ENCODE results near the gene CEPT1. TPM values are rescaled to one million over a fixed set of nuclear protein-coding genes. Genes with fewer than 3 reads are reported as not detected.

Gene CEPT1
- total RNA-seq, 2 donors from 2014 or later, result 15.8 to 17.6 TPM

DNA sequence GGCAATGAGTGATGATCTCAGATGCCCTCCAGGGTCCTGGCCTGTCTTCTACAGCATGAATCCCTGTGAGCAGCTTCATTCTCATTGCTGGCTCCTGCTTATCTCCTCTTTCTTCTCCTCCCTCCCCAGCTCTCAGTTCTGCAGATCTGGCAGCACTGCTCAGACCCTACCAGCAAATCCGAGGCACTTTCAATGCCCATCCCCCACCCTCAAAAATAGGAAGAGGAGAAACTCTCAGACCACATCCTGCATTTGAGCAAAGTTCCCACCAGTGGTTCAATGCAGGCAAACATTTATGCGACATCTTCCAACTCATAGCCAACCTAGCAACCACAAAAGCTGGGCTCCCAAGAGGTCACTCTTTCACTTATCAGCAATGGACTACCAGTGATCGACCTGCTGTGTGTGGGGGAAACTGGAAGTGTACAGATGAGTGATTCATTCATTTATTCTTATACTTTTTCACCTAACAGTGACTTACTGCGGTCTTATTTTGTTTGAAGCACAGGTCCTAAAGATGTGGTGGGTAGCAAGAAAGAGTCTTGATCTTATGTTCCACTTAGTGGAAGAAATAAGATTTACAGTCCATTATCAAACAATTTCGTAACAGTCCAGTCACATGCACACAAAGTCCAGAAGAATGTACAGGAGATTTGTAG lies 81.7 kb downstream of the CEPT1 start:
- peak; percentile 33 to 51 for ATAC-seq
- intact Hi-C loops (cut with DNase I), result loop anchor here (1.0 to 10.0 kb wide), 3 partner anchors 113 to 181 kb away; no protein-coding TSS in a partner anchor
- no peak for DNase-seq

- peak; percentile 81 for DNase-seq
- intact Hi-C loops (cut with DNase I), result loop anchor here (1.0 to 10.0 kb wide), 3 partner anchors 112 to 180 kb away; no protein-coding TSS in a partner anchor
- ATAC-seq, result peak; percentile 78 to 87
Measured at GRCh38 chr1:111222308-111223125, 82.5 kb downstream of the CEPT1 start.

GRCh38 chr1:111223126-111223685 lies 83.2 kb downstream of the CEPT1 start:
- ATAC-seq (no peak), DNase-seq (no peak)
- intact Hi-C loops (cut with DNase I), result loop anchor here in 1 of 2 donors (5.0 to 10.0 kb wide), 2 partner anchors 112 to 179 kb away; no protein-coding TSS in a partner anchor

DNA sequence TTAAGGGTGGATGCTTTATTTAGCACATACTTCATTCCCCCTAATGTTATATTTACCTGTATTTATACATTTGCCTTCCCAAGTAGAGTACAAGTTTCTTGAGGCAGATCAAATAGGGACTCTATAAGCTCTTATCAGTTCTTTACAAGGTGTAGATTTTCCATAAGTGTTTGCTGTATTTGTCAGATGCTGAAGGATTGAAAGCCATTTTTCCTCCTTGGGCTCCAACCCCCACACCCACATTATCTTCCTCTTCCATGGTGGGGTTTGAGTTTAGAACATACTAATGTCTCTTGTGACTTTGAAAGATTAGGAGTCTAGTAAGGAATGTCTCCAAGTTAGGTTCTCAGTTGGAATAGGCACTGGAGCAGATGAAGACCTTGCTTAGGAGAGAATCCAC lies 85.1 kb downstream of the CEPT1 start:
- no peak for ATAC-seq
- no peak for DNase-seq
- intact Hi-C loops (cut with DNase I), result loop anchor here in 1 of 2 donors (10.0 kb wide), 1 partner anchor 110 kb away; no protein-coding TSS in a partner anchor

DNA sequence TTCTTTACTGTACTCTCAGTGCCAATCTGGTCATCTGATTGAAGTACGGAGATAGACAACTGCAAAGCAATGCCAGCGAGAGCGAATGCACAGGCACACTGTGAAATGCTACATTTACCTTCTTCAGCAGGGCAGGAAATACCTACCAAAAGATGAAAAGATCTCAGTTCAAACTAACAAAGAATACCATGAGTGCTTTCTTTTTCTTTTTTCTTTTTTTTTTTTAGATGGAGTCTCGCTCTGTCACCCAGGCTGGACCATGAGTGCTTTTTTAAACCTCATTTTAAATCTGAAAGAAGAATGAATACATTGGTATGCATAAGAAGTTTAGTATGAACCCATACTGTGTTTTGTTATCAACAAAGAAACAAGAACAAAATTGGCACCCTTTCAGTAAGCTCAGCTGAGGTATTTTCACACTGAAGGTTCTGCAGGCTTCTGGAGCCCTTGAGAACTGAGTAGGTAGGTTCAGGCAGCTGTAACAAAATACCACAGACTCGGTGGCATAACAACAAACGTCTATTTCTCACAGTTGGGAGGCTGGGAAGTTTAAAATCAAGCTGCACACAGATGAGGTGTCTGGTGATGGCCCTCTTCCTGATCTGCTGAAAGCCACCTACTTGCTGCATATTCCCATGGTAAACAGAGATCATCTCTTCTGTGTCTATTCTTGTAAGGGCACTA lies 85.8 kb downstream of the CEPT1 start:
- no peak for ATAC-seq
- no peak for DNase-seq
- intact Hi-C loops (cut with DNase I), result loop anchor here in 1 of 2 donors (10.0 kb wide), 1 partner anchor 109 kb away; no protein-coding TSS in a partner anchor

- intact Hi-C loops (cut with DNase I), result loop anchor here in 1 of 2 donors (10.0 kb wide), 1 partner anchor 107 kb away; no protein-coding TSS in a partner anchor
- DNase-seq (no peak), ATAC-seq (peak; percentile 60 to 67)
Measured at GRCh38 chr1:111227434-111227833, 87.4 kb downstream of the CEPT1 start, which contains the start of gene CHI3L2. Gene CHI3L2, plus strand, starts transcription at chr1:111227713. Its CDS starts 17 bp downstream, at chr1:111227730.

GRCh38 chr1:111227851-111228747 lies 88.1 kb downstream of the CEPT1 start:
- intact Hi-C loops (cut with DNase I), result loop anchor here in 1 of 2 donors (10.0 kb wide), 1 partner anchor 107 kb away; no protein-coding TSS in a partner anchor
- ATAC-seq (peak; percentile 89 to 99), DNase-seq (peak; percentile 27)

DNA sequence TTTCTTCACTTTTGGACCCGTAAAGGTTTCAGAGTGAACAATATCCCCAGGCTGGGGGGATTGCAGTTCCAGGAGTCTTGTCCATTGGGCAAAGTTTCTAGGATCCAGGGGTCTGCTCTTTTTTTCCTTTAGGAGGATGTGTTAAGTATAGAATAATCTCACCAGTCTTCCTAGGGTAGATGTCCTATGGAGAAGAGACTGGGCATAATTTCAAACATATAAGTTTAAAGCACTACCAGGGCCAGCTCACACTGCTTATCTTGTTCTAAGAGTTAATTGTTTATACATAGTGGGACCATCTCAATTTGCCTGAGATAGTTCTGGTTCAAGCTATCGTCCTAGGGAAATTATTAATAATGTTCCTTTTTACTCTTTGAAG lies 88.7 kb downstream of the CEPT1 start:
- intact Hi-C loops (cut with DNase I), result loop anchor here in 1 of 2 donors (10.0 kb wide), 1 partner anchor 106 kb away; no protein-coding TSS in a partner anchor
- no peak for DNase-seq
- ATAC-seq, result no peak

DNA sequence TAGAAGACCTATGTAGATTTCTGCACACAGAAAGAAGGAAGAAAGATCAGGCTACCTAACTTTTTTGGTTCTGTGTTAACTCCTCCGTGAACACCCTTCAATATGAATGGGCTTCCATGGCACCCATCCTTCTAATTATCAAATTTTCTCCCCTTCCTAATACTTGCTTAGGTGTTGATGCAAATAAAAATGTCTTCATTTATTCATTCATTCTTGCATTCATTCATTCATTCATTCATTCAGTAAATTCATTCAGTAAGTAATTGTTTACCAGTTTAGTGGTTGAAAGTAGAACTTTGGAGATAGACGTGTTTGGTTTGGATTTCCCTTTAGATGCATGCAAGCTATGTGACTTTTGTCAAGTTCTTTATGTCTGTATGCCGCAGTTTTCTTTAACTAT lies 92.1 kb downstream of the CEPT1 start:
- DNase-seq (no peak), ATAC-seq (no peak)
- intact Hi-C loops (cut with DNase I), result no loop called here

- intact Hi-C loops (cut with DNase I), result no loop called here
- peak in 1 of 2 donors; percentile 61 for ATAC-seq
- no peak for DNase-seq
Measured at GRCh38 chr1:111234258-111234657, 94.2 kb downstream of the CEPT1 start.

Other genes with a start within 250 kb of the CEPT1 start
- 10 to 100 TPM; 14.3 to 15.4 TPM for gene LRIF1, start 176.3 kb upstream of the CEPT1 start, total RNA-seq
- 10 to 100 TPM; 43.5 to 44.6 TPM for gene DRAM2, start 130 bp upstream of the CEPT1 start, total RNA-seq
- 10 to 100 TPM in 1 of 2 donors, 1 to 10 TPM in 1; 8.6 to 10.6 TPM for gene DENND2D, start 60.4 kb downstream of the CEPT1 start, total RNA-seq
- 10 to 100 TPM; 11.7 to 36.8 TPM for gene CHI3L2, start 87.5 kb downstream of the CEPT1 start, total RNA-seq
- gene CHIA, start 150.6 kb downstream of the CEPT1 start, total RNA-seq, result not detected